Measurements from ENCODE around the gene IPO4.

- TF ChIP-seq POLR2AphosphoS5 (IDR thresholded peaks at IDR 0.05; ENCODE audit: low read depth, low read length) = peak; percentile 69
- no peak for TF ChIP-seq SIN3A (IDR thresholded peaks at IDR 0.05; ENCODE audit: borderline replicate concordance, insufficient read depth, low read length)
- 0 out of 4 replicates have a peak, but pooled peaks of 1 of the 2 experiments have one; percentile 6 for TF ChIP-seq REST (IDR thresholded peaks at IDR 0.05; ENCODE audit: insufficient read depth in 1 of 2, low read depth in 2 of 2, low read length in 2 of 2)
- TF ChIP-seq TAF1 (IDR thresholded peaks at IDR 0.05; ENCODE audit: borderline replicate concordance, insufficient read depth, low read length) = peak; percentile 83; the same call in 1 of the 2 replicates
- no peak for TF ChIP-seq FOXP2 (optimal IDR thresholded peaks at IDR 0.05; ENCODE audit: borderline replicate concordance, extremely low read depth, extremely low read length, insufficient read depth)
Observed at GRCh38 chr14:24141097-24141880, 47.3 kb downstream of the IPO4 start, which contains the start of gene EMC9.

Data from PFSK-1 (cell line).